ENCODE measurements around the gene KRT36. TPM values are rescaled to one million over a fixed set of nuclear protein-coding genes. Genes with fewer than 3 reads are reported as not detected.

KRT36 gene
- total RNA-seq, 4 donors from 2014 or later = not detected

- TF ChIP-seq, protein P1, sequence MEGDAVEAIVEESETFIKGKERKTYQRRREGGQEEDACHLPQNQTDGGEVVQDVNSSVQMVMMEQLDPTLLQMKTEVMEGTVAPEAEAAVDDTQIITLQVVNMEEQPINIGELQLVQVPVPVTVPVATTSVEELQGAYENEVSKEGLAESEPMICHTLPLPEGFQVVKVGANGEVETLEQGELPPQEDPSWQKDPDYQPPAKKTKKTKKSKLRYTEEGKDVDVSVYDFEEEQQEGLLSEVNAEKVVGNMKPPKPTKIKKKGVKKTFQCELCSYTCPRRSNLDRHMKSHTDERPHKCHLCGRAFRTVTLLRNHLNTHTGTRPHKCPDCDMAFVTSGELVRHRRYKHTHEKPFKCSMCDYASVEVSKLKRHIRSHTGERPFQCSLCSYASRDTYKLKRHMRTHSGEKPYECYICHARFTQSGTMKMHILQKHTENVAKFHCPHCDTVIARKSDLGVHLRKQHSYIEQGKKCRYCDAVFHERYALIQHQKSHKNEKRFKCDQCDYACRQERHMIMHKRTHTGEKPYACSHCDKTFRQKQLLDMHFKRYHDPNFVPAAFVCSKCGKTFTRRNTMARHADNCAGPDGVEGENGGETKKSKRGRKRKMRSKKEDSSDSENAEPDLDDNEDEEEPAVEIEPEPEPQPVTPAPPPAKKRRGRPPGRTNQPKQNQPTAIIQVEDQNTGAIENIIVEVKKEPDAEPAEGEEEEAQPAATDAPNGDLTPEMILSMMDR (IDR thresholded peaks at IDR 0.05) = no peak
- no peak for DNase-seq (ENCODE audit: low spot score)
- ATAC-seq (ENCODE audit: low FRiP score) = no peak
These were observed 39.8 kb upstream of the KRT36 start for GRCh38 chr17:41529491-41529915.

GRCh38 chr17:41528959-41529353 lies 39.2 kb upstream of the KRT36 start:
- ATAC-seq (ENCODE audit: low FRiP score) (no peak), DNase-seq (ENCODE audit: low spot score) (no peak)
- TF ChIP-seq, protein P1 (IDR thresholded peaks at IDR 0.05) = no peak

DNA sequence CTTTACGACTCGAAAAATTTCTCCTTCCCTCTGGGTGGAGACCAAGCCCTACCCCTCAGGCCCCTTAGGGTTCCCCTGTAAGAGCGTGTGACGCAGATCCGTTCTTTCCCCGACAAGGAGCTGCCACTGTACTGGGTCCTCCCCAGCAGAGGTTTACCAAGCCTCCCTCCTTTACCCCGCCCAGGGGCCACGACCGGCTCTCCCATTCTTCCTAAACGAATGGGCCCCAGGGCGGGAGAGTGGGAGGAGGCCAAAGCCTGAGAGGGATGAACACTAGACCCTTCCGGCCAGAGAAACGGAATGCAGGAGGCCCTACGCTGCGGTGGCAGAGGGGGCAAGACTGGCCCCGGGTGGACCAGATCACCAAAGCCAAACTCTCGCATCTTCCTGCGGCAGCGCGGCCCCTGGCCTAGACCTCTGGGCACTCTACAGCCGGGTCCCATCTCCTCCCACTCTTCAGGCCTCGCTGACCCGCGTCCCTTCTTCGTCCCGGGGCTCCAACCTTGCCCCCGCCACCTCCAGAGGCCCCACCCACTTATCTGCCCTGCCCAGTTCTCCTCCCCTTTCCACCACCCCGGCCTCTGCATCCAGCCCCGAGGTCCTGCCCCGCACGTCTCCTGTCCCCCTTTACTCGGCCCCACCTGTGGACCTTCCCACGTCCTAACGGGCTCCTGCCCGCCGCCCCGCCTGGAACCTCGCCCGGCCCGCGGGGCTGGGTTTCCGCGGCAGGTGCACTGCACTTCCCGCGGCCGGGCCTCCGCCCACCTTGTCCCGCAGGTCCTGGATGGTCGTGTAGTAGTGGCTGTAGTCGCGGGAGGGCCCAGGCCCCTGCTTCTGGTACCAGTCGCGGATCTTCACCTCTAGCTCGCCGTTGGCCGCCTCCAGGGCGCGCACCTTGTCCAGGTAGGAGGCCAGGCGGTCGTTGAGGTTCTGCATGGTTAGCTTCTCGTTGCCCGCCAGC lies 37.6 kb upstream of the KRT36 start:
- DNase-seq (ENCODE audit: low spot score) = no peak
- TF ChIP-seq, protein P1 (IDR thresholded peaks at IDR 0.05) = no peak
- no peak for ATAC-seq (ENCODE audit: low FRiP score)

DNA sequence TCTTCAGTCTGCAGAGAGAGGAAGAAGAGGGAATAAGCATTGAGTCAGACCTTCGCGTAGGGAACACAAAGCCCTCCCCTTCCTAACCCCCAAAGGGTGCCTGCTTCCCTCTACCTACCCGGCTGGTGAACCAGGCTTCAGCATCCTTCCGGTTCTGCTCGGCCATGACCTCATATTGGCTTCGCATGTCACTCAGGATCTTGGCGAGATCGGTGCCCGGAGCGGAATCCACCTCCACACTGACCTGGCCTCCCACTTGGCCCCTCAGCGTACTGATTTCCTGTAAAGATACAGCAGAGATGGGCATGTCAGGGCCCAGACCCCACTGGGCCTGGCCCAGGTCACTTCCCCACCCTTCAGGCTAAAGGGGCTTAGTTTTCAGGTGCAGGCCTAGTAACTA lies 34.6 kb upstream of the KRT36 start:
- TF ChIP-seq, protein P1 (IDR thresholded peaks at IDR 0.05) = no peak
- no peak for DNase-seq (ENCODE audit: low spot score)
- no peak for ATAC-seq (ENCODE audit: low FRiP score)

DNA sequence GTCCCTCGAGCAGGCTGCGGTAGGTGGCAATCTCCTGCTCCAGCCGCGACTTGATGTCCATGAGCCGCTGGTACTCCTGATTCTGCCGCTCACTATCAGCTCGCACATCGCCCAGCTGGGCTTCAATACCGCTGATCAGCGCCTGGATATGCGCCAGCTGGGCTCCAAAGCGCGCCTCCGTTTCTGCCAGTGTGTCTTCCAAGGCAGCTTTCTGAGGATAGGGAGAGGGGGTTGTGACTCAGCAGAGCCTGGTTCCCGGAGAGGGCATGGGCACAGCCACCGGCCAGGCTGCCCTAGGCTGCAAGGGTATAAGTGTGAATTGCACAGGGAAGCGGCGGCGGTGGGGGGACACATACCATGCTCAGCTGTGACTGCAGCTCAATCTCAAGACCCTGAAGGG lies 34.1 kb upstream of the KRT36 start:
- no peak for DNase-seq (ENCODE audit: low spot score)

GRCh38 chr17:41523225-41523593 lies 33.5 kb upstream of the KRT36 start:
- DNase-seq (ENCODE audit: low spot score) = no peak
- TF ChIP-seq, protein P1 (IDR thresholded peaks at IDR 0.05) = no peak
- ATAC-seq (ENCODE audit: low FRiP score) = no peak

More for the DNA sequence above, 34.1 kb upstream of the KRT36 start:
- TF ChIP-seq, protein P1 (IDR thresholded peaks at IDR 0.05) = no peak
- no peak for ATAC-seq (ENCODE audit: low FRiP score)

All from omental fat pad (tissue), 4 donors.